Measurements from ENCODE around the gene OR2B6.

GRCh38 chr6:27972750-27973149 is 15.7 kb downstream of the OR2B6 start:
- no peak for TF ChIP-seq POLR2AphosphoS5 (IDR thresholded peaks at IDR 0.05; ENCODE audit: low read depth)
- no peak for TF ChIP-seq CTCF (IDR thresholded peaks at IDR 0.05; ENCODE audit: insufficient read depth, low read length)

All from HL-60 (cell line).